ENCODE data around the gene ZNF236. TPM values are rescaled to one million over a fixed set of nuclear protein-coding genes. Genes with fewer than 3 reads are reported as not detected.

The ZNF236 gene
- total RNA-seq, 2 experiments from 2014 or later: 13.1 to 13.5 TPM

GRCh38 chr18:76978616-76979015 lies 156.3 kb downstream of the ZNF236 start:
- ChIA-PET POLR2A (no interaction called here), CTCF (no interaction called here)

GRCh38 chr18:76979111-76979751 lies 156.9 kb downstream of the ZNF236 start:
- CTCF ChIA-PET: interaction anchor here (6.9 kb wide), 1 partner anchor 177 kb away, joined by 46 read pairs; no protein-coding TSS in a partner anchor

GRCh38 chr18:76979906-76980305 lies 157.5 kb downstream of the ZNF236 start:
- ChIA-PET POLR2A (no interaction called here), CTCF (interaction anchor here (1.3 to 6.9 kb wide), 2 partner anchors 9 to 178 kb away, joined by 3 to 46 read pairs; no protein-coding TSS in a partner anchor)

More at GRCh38 chr18:76979111-76979751, 156.9 kb downstream of the ZNF236 start:
- POLR2A ChIA-PET: no interaction called here

DNA sequence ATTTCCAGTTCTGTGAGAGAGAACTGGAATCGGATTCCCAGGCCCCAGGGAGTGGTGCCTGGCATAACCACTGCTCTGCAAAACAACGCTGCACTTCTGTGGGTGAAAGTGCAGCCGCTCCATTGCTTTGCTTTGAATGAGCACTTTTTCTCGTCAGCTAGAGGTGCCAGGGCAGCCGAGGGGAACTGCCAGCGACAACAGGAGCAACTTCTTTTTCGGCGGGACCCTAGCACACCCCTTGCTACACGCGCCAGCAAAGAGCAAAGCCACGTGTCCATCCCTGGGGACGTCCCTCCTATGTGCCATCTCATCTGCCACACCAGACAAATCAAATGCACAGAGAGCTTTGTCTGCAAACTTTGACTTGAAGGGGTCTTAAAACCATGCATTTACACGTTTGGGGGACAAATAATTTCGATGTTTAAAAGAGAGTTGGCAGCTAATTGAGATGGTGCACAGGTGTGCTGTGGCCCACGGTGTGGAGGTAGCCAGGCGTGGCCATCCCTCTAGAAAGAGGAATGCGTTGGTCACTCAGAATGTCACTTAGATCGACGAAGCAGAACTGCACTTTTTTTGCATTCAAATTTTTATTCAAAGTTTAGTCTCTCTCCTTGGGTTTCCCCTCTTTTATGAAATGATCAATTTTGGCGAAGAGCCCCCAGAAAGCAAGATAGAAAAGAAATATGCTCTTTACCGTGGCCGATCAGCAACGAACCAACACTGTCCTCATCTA lies 158.5 kb downstream of the ZNF236 start:
- POLR2A ChIA-PET: no interaction called here
- CTCF ChIA-PET: interaction anchor here (0.8 to 6.9 kb wide), 3 partner anchors 8 to 179 kb away, joined by 3 to 46 read pairs (median 6); no protein-coding TSS in a partner anchor

- POLR2A ChIA-PET: no interaction called here
- CTCF ChIA-PET: interaction anchor here (0.8 to 6.9 kb wide), 3 partner anchors 8 to 180 kb away, joined by 3 to 46 read pairs (median 6); no protein-coding TSS in a partner anchor
These were observed 159.1 kb downstream of the ZNF236 start for GRCh38 chr18:76981396-76981968.

GRCh38 chr18:76982038-76982437 lies 159.7 kb downstream of the ZNF236 start:
- CTCF ChIA-PET: interaction anchor here (1.9 to 6.9 kb wide), 3 partner anchors 13 to 180 kb away, joined by 7 to 46 read pairs (median 7); no protein-coding TSS in a partner anchor
- POLR2A ChIA-PET: no interaction called here

DNA sequence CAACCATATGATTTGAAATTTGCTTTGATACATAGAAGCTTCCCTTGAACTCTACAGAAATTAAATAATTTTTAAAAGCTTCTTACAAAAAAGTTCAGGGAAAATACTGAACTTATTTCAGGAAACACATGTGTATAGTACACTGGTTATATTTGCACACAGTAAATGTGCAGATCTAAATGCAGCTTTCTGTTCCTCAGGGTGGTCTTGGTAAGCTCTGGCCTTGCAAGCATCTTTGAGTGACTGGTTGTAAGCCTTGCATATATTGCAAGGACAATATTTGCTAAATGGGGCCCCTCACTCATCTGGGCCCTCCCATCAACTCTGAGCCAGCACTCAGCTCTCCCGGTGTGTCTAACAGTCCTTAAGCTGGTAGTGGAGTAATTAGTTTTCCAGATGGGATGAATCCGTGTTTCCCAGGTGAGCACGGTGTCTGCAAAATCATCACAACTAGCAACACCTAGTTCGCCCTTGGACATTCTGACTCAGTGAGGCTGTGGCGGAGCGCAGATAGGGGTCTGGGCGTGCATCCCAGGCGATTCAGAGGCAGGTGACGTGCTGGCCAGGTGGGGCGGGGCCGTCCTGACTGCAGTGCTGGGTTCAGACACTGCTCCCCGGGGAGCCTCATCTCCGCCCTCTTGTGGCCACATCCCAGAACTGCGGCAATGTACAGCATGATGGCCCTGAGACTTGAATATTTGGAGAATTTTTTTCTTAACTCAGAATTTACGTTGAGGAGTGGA lies 160.7 kb downstream of the ZNF236 start:
- ChIA-PET CTCF (interaction anchor here (0.9 to 6.9 kb wide), 12 partner anchors 8 to 226 kb away, joined by 3 to 46 read pairs (median 5); no protein-coding TSS in a partner anchor), POLR2A (interaction anchor here (0.5 kb wide), 1 partner anchor 99 kb away, joined by 6 read pairs; no protein-coding TSS in a partner anchor)

- CTCF ChIA-PET: interaction anchor here (0.5 to 6.9 kb wide), 13 partner anchors 8 to 407 kb away, joined by 3 to 46 read pairs (median 5); no protein-coding TSS in a partner anchor
These were observed 161.3 kb downstream of the ZNF236 start for GRCh38 chr18:76983613-76984051.

DNA sequence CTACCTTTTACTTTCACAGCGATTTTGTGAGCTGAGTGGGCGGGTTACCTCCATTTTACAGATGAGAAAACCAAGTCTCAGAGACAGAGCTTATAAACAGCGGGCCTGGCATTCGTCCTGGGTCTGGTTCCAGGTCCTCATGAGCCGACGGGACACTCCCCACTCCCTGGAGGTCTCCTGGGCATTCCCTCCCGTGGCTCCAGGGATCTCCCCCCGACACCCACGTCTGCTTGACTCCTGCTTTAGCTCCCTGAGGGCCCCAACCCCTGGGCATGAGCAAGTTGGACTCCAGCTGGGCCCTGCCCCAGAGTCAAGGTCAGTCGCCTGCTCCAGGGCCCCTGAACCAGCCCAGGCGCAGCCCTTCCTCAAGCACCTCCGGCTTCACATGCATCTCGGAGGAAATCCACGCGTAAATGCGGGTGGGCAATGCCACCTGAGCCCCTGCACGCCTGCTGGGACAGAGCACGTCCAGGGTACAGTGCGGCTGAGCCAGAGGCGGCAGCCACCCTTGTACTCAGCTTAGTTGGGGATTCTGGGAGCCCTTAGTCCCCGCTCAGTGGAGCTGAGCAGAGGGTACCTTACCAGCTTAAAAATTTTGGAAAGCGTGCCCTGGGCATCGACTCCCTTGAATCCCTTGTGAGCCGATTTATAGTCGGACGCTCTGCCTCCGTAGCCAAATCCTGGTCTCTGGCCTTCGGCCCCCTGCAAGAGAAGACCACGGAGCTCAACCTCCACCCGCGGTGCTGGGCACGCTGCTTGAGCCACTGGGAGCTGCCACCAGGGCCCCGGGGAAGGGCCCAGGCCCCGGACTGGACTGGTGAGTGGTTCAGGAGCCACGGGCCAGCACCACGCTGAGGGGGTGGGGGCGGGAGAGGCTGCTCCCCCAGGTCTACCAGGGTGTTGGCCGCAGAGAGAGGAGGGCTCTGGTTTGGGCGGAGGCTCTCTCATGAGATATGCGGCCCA lies 162.1 kb downstream of the ZNF236 start:
- POLR2A ChIA-PET: no interaction called here

More at GRCh38 chr18:76983613-76984051, 161.3 kb downstream of the ZNF236 start:
- POLR2A ChIA-PET: no interaction called here

DNA sequence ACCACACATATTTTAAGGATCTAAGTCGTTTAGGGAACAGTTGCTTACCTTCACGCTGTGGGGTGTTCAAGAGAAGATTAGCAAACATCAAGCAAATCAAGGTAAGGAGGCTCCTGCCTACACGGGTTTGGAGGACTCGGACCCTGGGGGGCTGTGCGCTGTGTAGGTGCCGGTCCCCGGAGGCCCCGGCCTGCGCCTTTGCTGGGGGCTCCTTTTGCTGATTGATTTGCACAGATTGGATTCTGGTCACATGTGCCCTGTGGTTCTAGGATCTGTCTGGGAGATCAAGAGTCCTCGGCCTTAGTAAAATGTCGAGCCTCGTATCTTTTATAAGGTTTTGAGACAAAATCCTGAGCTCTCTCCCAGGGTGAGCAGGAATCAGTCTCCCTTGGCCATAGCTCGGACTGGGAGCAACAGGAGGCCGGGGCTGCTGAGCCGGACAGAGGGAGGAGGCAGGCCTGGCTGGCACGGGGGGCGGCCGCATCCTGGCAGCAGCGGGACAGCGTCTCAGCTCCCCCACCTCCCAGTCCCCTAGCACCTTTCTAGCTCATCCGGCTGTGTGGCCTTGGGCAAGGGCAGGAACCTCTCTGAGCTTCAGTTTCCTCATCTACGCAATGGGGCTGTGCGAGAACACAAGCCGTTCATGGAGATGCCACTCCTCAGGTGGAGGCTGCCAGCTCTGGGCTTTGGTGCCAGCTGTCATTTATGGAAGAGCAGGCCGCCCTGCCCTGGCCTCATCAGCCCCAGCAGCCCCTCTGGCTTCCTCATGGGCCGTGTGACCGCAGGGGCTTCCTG lies 163.0 kb downstream of the ZNF236 start:
- ChIA-PET POLR2A (no interaction called here), CTCF (interaction anchor here (1.0 to 6.9 kb wide), 3 partner anchors 11 to 183 kb away, joined by 4 to 46 read pairs (median 4); no protein-coding TSS in a partner anchor)

More for the DNA sequence above, 162.1 kb downstream of the ZNF236 start:
- CTCF ChIA-PET: interaction anchor here (0.5 to 6.9 kb wide), 11 partner anchors 10 to 408 kb away, joined by 3 to 46 read pairs (median 4); no protein-coding TSS in a partner anchor

DNA sequence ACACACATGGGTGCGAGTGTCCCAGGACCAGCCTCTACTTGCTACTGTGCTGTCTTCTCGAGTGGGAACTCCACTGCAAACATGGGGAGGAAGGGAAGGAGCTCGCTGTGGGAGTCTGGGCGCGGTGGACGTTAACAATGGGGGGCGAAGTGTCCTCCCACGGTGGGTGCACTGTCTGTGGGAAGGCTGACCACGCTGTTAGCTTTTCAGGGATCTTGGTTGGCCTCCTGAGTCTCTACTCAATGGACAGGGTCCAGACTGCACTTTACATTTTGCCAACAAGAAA lies 163.5 kb downstream of the ZNF236 start:
- POLR2A ChIA-PET: no interaction called here
- CTCF ChIA-PET: interaction anchor here (1.1 to 6.9 kb wide), 2 partner anchors 14 to 184 kb away, joined by 4 to 46 read pairs; no protein-coding TSS in a partner anchor

GRCh38 chr18:76986406-76986805 lies 164.0 kb downstream of the ZNF236 start:
- CTCF ChIA-PET: interaction anchor here (1.1 kb wide), 1 partner anchor 13 kb away, joined by 4 read pairs; no protein-coding TSS in a partner anchor
- POLR2A ChIA-PET: no interaction called here

DNA sequence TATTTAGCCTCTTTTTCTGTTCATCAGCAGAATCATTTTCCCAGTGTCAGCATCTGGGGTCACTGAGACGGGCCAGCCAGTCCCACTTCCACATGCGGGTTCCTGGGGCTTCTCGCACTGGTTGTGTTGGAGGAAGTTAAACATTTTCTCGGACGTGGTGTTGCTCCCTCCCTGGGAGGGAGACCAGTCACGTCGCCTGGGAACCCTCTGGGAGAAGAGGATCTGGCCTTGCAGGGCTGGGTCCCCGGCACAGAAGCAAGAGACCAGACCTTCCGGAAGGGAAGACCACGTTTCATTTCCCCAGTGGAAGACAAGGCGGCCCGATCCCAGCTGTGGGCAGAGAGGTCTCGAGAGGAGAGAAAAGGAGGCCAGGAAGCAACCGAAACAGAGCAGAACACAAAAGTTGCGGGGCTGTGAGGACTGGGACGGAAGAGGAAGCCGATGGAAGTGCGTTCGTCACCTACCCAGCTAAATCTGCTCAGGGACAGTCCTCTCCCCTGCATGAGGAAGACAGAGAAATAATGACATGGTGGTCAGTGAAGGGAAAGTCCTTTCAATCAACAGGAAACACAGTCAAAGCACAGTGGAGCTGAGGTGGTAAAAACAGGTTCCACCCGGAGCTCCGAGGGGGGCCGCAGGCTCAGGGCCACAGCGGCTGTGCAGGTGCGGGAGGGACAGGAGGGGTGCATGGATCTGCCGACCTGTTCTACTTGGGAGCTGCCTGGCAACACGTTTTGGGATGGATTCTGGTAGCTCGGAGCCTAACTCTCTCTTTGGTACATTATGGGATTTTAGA lies 165.9 kb downstream of the ZNF236 start:
- CTCF ChIA-PET: interaction anchor here (1.1 to 1.4 kb wide), 3 partner anchors 7 to 185 kb away, joined by 3 to 6 read pairs (median 5); no protein-coding TSS in a partner anchor
- POLR2A ChIA-PET: no interaction called here

- ChIA-PET CTCF (interaction anchor here (1.1 to 1.4 kb wide), 3 partner anchors 8 to 186 kb away, joined by 3 to 6 read pairs (median 5); no protein-coding TSS in a partner anchor), POLR2A (no interaction called here)
These were observed 166.7 kb downstream of the ZNF236 start for GRCh38 chr18:76988827-76989646.

DNA sequence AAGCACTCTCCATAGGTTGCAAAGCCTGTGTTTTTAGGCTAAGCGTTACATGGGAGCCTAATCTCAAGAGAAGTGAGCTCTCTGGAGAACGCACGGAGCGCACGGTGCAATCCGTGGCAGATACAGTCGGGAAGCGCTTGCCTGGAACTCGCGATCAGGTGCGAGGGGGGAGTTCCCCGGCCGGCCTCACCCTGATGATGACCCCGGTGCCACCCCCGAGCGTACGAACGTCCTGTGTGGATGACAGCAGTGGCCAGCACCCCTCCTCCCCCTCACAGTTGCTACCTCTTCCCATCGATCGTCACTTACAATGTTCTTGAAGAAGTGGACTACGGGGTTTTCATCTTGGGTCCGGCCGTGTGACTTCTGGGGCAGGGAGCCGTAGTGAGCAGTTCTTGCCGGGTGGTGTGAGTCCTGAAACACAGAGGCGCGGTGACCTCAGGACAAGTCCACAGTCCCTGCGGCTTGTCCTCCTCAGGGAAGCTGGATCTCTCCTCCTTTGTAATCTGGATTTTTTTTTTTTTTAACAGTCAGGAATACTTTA lies 167.4 kb downstream of the ZNF236 start:
- ChIA-PET CTCF (interaction anchor here (1.3 to 1.4 kb wide), 2 partner anchors 9 to 11 kb away, joined by 3 to 5 read pairs; no protein-coding TSS in a partner anchor), POLR2A (no interaction called here)
